Neutrophil (primary cell): Measurements from ENCODE around the gene KTN1.

Experiments used
- H3K27ac ChIP-seq: fragments of 200-600 bp; sonication (generic); 2 replicates; pipeline ENCODE4 v1.5.1; 2016; ENCODE audit warnings: mild to moderate bottlenecking, moderate library complexity
- H3K27me3 ChIP-seq: fragments of 200-600 bp; sonication (generic); 2 replicates; pipeline ENCODE4 v1.6.0; 2016; ENCODE audit warnings: mild to moderate bottlenecking
- H3K36me3 ChIP-seq: fragments of 200-600 bp; sonication (generic); 2 replicates; pipeline ENCODE4 v1.5.1; 2017
- H3K4me1 ChIP-seq, 2 experiments: fragments of 200-600 bp in 1 of 2; sonication (generic) in 1 of 2; 1 replicate in 1 of 2; 2 replicates in 1 of 2; pipeline versions ENCODE4 v1.5.1 to v1.6.1; 2013 to 2016; ENCODE audit warnings: low read depth in 1 of 2, low read length in 1 of 2, mild to moderate bottlenecking in 1 of 2, moderate library complexity in 1 of 2; ENCODE audit not compliant: control insufficient read depth in 1 of 2, insufficient read depth in 1 of 2
- H3K4me3 ChIP-seq, 2 experiments: fragments of 200-600 bp in 1 of 2; sonication (generic) in 1 of 2; 1 replicate in 1 of 2; 2 replicates in 1 of 2; pipeline ENCODE4 v1.5.1; 2013 to 2016; ENCODE audit warnings: low read depth in 1 of 2, low read length in 1 of 2, mild to moderate bottlenecking in 1 of 2, moderate library complexity in 1 of 2
- H3K9me3 ChIP-seq: fragments of 200-600 bp; sonication (generic); 2 replicates; pipeline ENCODE4 v1.5.1; 2016
- TF ChIP-seq, protein P1 (sequence below): fragments of 200-600 bp; sonication (generic); IDR thresholded peaks from 2 replicates; pipeline ENCODE4 v1.5.1; 2016; ENCODE audit warnings: antibody characterized with exemption

The KTN1 gene

GRCh38 chr14:55621391-55621790, 41.4 kb downstream of the KTN1 start:
- H3K4me3 ChIP-seq: no peak overlapping the region
- no peaks in the 10 kb centered on the region for H3K27me3 ChIP-seq
- no peaks in the 10 kb centered on the region for H3K9me3 ChIP-seq
- no peaks in the 10 kb centered on the region for H3K4me1 ChIP-seq
- H3K27ac ChIP-seq: no peak overlapping the region
- TF ChIP-seq, protein P1, sequence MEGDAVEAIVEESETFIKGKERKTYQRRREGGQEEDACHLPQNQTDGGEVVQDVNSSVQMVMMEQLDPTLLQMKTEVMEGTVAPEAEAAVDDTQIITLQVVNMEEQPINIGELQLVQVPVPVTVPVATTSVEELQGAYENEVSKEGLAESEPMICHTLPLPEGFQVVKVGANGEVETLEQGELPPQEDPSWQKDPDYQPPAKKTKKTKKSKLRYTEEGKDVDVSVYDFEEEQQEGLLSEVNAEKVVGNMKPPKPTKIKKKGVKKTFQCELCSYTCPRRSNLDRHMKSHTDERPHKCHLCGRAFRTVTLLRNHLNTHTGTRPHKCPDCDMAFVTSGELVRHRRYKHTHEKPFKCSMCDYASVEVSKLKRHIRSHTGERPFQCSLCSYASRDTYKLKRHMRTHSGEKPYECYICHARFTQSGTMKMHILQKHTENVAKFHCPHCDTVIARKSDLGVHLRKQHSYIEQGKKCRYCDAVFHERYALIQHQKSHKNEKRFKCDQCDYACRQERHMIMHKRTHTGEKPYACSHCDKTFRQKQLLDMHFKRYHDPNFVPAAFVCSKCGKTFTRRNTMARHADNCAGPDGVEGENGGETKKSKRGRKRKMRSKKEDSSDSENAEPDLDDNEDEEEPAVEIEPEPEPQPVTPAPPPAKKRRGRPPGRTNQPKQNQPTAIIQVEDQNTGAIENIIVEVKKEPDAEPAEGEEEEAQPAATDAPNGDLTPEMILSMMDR: no peak
- H3K36me3 ChIP-seq: peaks cover 70% of the 10 kb centered on the region

DNA sequence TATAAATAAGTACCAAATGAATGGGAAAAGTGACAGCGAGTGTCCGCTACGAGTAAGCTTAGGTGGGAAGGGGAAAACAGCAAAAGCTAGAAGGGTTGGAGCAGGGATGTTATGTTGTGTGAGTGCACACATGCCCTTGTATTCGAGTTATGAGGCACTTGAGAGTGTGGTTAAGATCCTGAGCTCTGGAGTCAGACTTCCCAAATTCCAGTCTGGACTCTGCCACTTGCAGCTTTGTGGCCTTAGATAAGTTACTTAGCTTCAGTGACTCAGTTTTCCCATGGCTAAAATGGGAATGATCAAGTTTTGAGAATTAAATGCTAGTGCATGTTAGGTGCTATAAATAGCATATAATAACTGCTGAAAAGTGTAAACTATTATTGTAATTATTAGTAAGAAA, 44.9 kb downstream of the KTN1 start:
- Histone ChIP-seq H3K27me3 (no peaks in the 10 kb centered on the region), H3K4me1 (no peaks in the 10 kb centered on the region), H3K27ac (no peak overlapping the region), H3K4me3 (no peak overlapping the region), H3K9me3 (no peaks in the 10 kb centered on the region), H3K36me3 (peaks cover 56% of the 10 kb centered on the region)
- TF ChIP-seq, protein P1: no peak

DNA sequence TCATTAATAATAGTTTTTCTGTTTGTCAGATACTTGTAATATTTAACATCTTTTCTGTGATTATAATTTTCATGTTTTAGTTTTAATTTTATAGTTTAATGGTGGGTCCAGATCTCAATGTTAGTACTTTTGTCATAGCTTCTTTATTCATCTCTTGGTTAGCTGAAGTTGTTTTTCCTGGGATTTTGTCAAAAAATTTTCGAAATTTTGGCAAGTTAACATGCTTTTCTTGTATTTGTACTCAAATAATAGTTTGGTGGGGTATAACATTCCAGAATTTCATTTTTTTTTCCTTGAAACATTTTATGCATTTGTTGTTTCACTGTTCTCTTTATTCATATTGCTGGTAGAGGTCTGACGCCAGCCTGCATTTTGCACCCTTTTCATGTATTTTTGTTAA, 45.5 kb downstream of the KTN1 start:
- no peaks in the 10 kb centered on the region for H3K27me3 ChIP-seq
- H3K4me1 ChIP-seq: no peaks in the 10 kb centered on the region
- H3K4me3 ChIP-seq: no peak overlapping the region
- no peak overlapping the region for H3K27ac ChIP-seq
- H3K9me3 ChIP-seq: no peaks in the 10 kb centered on the region
- H3K36me3 ChIP-seq: peaks cover 56% of the 10 kb centered on the region
- TF ChIP-seq, protein P1: no peak

- TF ChIP-seq, protein P1: no peak
- no peak overlapping the region for H3K4me3 ChIP-seq
- no peaks in the 10 kb centered on the region for H3K4me1 ChIP-seq
- no peaks in the 10 kb centered on the region for H3K27me3 ChIP-seq
- peaks cover 56% of the 10 kb centered on the region for H3K36me3 ChIP-seq
- H3K27ac ChIP-seq: no peak overlapping the region
- no peaks in the 10 kb centered on the region for H3K9me3 ChIP-seq
Measured at GRCh38 chr14:55626131-55626530, 46.1 kb downstream of the KTN1 start.

- TF ChIP-seq, protein P1: no peak
- Histone ChIP-seq H3K27me3 (no peaks in the 10 kb centered on the region), H3K36me3 (peaks cover 40% of the 10 kb centered on the region), H3K9me3 (no peaks in the 10 kb centered on the region), H3K4me3 (no peak overlapping the region), H3K4me1 (no peaks in the 10 kb centered on the region), H3K27ac (no peak overlapping the region)
Measured at GRCh38 chr14:55628426-55628825, 48.4 kb downstream of the KTN1 start.

- Histone ChIP-seq H3K27ac (no peak overlapping the region), H3K27me3 (no peaks in the 10 kb centered on the region), H3K36me3 (peaks cover 82% of the 10 kb centered on the region), H3K4me1 (no peaks in the 10 kb centered on the region), H3K9me3 (no peaks in the 10 kb centered on the region), H3K4me3 (no peak overlapping the region)
- TF ChIP-seq, protein P1: no peak
Measured at GRCh38 chr14:55638665-55639064, 58.7 kb downstream of the KTN1 start.
